IgD-negative memory B cell (primary cell): ENCODE data around the gene SESN3. TPM values are rescaled to one million over a fixed set of nuclear protein-coding genes. Genes with fewer than 3 reads are reported as not detected.
"Not testable (repeated sequence)": the region's sequence is repeated elsewhere in the genome, so short reads cannot be mapped to it uniquely, and the experiment has no call there.

Experiments
- H3K27ac Mint-ChIP-seq, 3 donors: one replicate each; pipeline ENCODE4 v1.8.0; 2020 to 2022; ENCODE audit warnings: mild to moderate bottlenecking in 3 of 3, mixed read lengths in 3 of 3, moderate library complexity in 1 of 3
- H3K27me3 Mint-ChIP-seq: one replicate; pipeline ENCODE4 v1.8.0; 2021; ENCODE audit warnings: mixed read lengths
- H3K36me3 Mint-ChIP-seq: one replicate; pipeline ENCODE4 v1.8.0; 2020; ENCODE audit warnings: mild to moderate bottlenecking, mixed read lengths
- H3K4me1 Mint-ChIP-seq, 3 donors: one replicate each; pipeline ENCODE4 v1.8.0; 2020 to 2022; ENCODE audit warnings: mixed read lengths in 3 of 3, mild to moderate bottlenecking in 1 of 3
- H3K4me3 Mint-ChIP-seq, 4 donors: one replicate each; pipeline ENCODE4 v1.8.0; 2020 to 2022; ENCODE audit warnings: mild to moderate bottlenecking in 4 of 4, mixed read lengths in 4 of 4, moderate library complexity in 3 of 4
- H3K9me3 Mint-ChIP-seq, 3 donors: one replicate each; pipeline ENCODE4 v1.8.0; 2020 to 2021; ENCODE audit warnings: mixed read lengths in 3 of 3, mild to moderate bottlenecking in 1 of 3
- polyA plus RNA-seq: library from polyadenylated mRNA; unstranded; fragments of 300-500 nt; fragmentation: Illumina TruSeq; gene quantifications from one replicate; pipeline ENCODE4 v1.2.3, GENCODE V29; 2021

The SESN3 gene
- polyA plus RNA-seq, 1 donor from 2014 or later: 2.9 TPM

DNA sequence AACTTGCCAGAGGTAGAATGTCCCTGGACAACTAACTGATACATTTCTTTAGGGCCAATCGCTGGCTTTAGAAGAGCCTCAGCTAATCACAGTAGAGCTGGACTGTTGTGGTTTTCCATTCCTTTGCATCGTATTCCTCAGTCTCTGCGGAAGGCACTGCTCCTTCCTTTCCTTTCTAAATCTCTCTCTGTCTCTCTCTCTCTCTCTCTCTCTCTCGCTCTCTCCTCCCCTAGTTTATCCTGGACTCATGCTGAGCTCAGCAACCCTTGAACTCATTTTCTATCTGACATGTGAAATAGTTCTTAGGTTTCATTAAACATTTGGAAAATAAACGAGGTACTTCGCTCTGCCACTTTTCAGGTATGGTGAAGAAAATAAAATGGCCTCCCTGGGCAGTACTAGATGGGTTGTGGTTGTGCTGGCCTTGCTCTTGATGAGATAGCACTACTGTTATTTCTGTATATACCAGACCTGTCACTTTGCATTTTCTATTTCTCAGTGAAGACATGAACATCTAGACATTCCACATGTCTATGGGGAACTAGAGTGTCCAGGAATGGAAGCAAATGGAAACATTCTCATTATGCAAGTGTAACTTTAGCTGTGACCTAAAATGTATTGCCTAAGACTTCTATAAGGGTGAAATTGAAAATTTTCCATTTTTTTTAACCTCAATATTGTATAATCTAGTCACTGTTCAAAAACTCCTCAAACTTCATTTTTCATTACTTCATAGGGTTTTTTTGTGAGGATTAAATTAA lies 12.0 kb upstream of the SESN3 start:
- H3K9me3 Mint-ChIP-seq: peaks cover 0 to 4% (median 0%) of the 10 kb centered on the region in 3 donors
- H3K36me3 Mint-ChIP-seq: no peaks in the 10 kb centered on the region
- peak overlapping the region in 1 of 3 donors; percentile 81 for H3K27ac Mint-ChIP-seq
- peaks cover 21 to 36% (median 30%) of the 10 kb centered on the region in 3 donors for H3K4me1 Mint-ChIP-seq
- H3K27me3 Mint-ChIP-seq: no peaks in the 10 kb centered on the region
- H3K4me3 Mint-ChIP-seq: peak overlapping the region in 2 of 4 donors; percentile 5 to 19

DNA sequence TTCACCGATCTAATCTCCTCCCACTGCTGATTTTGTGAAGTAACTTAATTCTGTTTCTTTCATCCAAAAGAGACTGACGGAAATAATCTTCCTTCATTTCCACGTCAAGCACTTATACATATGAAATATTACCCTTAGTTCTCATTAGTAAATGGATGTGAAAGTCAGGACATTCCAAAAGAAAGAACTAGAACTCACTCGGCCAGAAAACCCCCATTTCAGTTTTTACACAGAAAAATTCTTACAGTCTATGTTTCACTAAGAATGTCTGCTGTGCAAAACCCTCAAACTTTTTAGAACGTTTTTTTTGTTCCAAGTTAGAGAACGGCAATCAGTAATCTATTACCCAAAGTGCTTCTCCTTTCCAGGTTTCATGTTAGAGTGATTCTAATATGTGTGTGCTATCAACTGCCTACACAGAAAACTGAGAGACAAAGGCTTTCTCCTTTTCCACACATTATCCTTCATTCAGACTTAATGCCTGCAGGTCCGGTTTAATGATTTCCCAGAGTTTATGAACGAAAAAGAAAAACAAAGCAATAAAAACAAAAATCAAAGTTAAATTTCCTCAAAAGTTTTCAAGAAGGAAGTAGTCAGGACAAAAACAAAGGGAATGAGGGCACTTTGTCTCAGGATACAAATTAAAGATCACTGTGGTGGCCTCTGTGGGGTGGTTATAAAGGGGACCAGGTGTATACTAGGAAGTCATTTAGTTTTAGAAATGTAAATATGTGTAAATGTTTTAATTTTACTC lies 11.3 kb upstream of the SESN3 start:
- Mint-ChIP-seq H3K27ac (peak overlapping the region; percentile 19 to 90 (median 81)), H3K9me3 (peaks cover 0 to 4% (median 0%) of the 10 kb centered on the region in 3 donors), H3K4me3 (peak overlapping the region; percentile 13 to 68 (median 40)), H3K27me3 (no peaks in the 10 kb centered on the region), H3K4me1 (peaks cover 14 to 30% (median 24%) of the 10 kb centered on the region in 3 donors), H3K36me3 (no peaks in the 10 kb centered on the region)

DNA sequence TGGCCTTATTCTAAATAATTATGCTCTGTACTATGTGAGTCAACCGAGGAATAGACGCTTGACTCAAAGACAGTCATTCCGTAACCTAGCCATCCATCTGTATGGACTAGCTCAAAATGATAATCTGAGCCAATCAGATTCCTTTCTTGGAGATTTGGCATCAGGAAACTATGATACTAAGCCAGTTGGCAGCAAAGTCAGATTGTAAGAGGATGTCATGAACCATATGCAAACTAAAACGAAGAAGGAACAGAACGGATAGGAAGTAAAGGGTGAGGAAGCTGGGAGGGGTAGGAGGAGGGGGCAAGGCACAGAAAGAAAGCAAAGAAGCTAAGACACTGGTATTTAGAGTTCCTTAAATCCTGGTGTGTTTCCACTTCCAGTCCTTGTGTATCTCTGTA lies 10.7 kb upstream of the SESN3 start:
- peak overlapping the region; percentile 13 to 68 (median 40) for H3K4me3 Mint-ChIP-seq
- H3K4me1 Mint-ChIP-seq: peaks cover 14 to 26% (median 24%) of the 10 kb centered on the region in 3 donors
- peak overlapping the region; percentile 19 to 90 (median 81) for H3K27ac Mint-ChIP-seq
- H3K9me3 Mint-ChIP-seq: peaks cover 0 to 4% (median 0%) of the 10 kb centered on the region in 3 donors
- no peaks in the 10 kb centered on the region for H3K36me3 Mint-ChIP-seq
- no peaks in the 10 kb centered on the region for H3K27me3 Mint-ChIP-seq

DNA sequence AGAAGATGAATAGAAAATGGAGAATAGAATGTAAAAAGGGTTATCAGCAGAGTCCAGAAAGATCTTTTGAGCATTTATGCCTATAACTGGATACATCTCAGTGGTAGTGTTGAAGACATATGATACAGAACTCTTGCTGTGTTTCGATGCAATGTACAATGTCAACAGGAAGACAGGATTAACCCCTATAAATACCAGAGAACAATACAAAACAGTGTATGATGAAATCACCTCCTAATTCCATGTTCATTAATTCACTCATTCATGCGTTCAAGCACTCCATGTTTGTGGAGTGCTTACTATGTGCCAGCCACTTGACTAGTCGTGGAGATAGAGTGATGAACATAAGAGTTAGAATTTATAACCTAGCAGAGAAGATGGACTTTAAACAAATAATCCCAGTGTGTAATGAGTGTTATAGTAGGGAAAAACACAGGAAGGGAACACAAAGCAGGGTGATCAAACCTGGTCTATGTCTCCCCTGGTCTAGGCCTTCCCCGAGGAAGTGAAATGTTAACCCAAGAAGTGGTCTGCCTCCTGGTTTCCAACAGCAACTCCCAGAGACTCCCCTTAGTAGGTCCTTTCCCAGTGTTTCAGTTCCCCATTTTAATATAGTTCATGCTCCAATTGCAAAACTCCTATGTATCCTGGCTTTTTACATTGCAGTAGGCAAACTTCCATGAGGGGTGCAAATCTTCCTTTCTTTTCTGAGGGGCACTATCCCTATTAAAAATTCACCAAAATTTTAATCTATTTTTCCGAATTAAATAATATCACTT lies 9.1 kb upstream of the SESN3 start:
- Mint-ChIP-seq H3K27ac (no peak overlapping the region), H3K4me3 (no peak overlapping the region), H3K4me1 (peaks cover 17 to 24% (median 22%) of the 10 kb centered on the region in 3 donors), H3K36me3 (no peaks in the 10 kb centered on the region), H3K27me3 (no peaks in the 10 kb centered on the region), H3K9me3 (no peaks in the 10 kb centered on the region)

DNA sequence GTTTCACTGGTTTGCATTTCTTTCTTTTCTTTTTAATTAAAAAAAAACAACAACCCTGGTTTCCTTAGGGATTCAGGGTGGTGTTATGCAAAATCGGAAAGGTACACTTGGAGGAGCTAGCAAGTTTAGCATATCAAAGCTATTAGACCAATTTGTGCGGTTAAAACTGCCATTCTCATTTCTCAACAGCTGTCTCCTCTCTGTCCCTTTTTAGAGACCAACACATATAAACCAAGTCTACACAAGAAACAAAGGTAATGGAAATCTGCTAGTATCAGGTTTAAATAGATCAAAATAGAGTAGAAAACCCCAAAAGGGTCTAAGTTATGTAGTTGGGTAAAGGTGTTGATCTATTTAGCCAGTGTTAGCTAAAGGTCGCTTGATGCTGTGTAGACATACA lies 1.7 kb upstream of the SESN3 start:
- H3K4me1 Mint-ChIP-seq: peaks cover 10 to 31% (median 30%) of the 10 kb centered on the region in 3 donors
- no peaks in the 10 kb centered on the region for H3K9me3 Mint-ChIP-seq
- no peak overlapping the region for H3K4me3 Mint-ChIP-seq
- H3K27me3 Mint-ChIP-seq: no peaks in the 10 kb centered on the region
- H3K27ac Mint-ChIP-seq: no peak overlapping the region
- peaks cover 1% of the 10 kb centered on the region for H3K36me3 Mint-ChIP-seq

DNA sequence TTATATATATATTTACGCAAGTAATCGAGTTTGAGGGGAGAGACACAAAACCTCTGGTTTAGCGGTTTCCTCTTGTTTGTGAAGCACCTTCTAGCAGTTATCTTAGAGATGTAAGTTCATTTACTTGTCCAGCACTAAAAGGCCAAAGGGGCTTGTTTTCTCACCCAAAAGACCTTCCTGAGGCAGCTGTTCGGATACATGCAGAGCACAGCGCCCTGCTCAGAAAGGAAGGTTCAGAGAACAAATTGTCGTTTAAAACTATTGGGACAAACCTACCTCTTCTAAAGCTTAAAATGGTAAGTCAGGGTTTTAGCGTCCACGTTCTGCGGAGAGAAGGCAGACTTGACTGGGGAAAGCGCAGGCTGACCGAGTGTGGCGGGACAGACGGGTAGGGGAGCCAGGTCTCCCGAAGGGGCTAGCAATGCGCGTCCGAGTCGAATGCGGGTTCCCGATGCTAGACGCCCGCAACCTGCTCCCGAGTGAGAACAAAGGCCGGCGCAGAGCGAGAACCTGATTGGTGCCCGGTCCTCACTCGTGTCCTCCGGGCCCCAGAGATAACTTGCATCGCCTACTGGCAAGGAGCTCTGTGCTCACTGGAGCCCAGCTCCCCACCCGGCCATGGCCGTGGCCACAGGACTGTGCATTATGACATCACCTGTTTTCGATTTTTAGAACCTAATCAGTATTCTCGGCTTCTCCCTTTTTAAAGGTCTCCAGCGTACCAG lies 1.0 kb upstream of the SESN3 start:
- no peaks in the 10 kb centered on the region for H3K9me3 Mint-ChIP-seq
- no peak overlapping the region for H3K4me3 Mint-ChIP-seq
- H3K27me3 Mint-ChIP-seq: no peaks in the 10 kb centered on the region
- no peak overlapping the region for H3K27ac Mint-ChIP-seq
- peaks cover 10 to 37% (median 31%) of the 10 kb centered on the region in 3 donors for H3K4me1 Mint-ChIP-seq
- peaks cover 1% of the 10 kb centered on the region for H3K36me3 Mint-ChIP-seq

DNA sequence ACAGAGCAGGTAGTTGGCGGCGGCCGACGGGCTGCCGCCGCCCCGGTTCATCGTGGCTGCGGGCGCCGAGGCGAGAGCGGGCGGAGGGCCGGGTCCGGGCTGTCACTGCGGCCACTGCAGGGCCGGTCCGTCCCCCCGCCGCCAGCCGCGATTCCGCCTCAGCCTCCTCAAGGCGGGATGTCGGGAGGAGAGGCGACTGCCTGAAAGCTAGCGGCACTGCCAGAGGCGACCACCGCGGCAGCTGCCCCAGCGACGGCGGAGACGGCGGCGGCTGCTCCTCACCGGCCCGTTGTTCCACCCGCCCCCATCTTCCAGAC lies 234 bp downstream of the SESN3 start:
- Mint-ChIP-seq H3K36me3 (peaks cover 5% of the 10 kb centered on the region), H3K4me1 (peaks cover 16 to 44% (median 36%) of the 10 kb centered on the region in 3 donors), H3K9me3 (no peaks in the 10 kb centered on the region), H3K27me3 (no peaks in the 10 kb centered on the region), H3K27ac (no peak overlapping the region), H3K4me3 (no peak overlapping the region)

DNA sequence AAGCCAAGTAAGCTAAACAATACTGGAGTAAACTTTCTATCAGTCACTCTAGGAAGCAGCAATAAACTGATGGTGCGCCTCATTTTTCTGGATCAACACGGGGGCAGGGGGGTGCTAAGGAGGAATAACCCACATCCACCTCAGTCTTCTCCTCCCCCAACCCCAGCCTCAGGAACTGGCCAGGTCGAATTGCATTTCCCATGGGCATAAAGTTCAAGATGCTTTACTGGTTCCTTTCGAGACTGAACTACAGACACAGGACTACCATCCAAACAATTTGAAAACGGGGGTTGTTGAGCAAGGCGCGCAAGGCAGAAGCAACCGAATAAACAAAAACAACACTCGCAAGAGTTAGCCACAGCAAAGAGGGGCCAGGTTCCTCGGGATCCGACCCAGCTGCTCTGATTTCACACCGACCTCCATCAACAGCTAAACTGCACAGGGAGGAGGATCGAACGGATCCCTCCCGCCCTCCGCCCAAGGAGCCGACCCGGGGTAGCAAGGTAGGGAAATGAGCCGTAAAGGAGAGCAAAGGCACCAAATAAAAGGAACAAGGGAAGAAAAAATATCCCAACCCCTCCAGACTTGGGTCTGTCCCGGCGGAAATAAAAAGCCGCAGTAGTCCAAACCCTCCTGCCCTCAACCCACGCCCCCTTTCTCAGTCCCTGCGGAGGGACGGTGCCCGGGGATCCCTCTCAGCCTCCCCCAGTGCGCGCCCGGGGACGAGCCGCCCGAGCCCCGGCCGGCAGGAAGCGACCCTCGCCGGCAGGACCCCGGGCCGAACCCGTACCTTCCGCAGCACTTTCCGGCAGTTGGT lies 801 bp downstream of the SESN3 start:
- peaks cover 10% of the 10 kb centered on the region for H3K36me3 Mint-ChIP-seq
- H3K27me3 Mint-ChIP-seq: no peaks in the 10 kb centered on the region
- H3K9me3 Mint-ChIP-seq: no peaks in the 10 kb centered on the region
- peak overlapping the region; percentile 90 to 98 (median 97) for H3K27ac Mint-ChIP-seq
- H3K4me3 Mint-ChIP-seq: peak overlapping the region in 2 of 4 donors; percentile 99
- peaks cover 19 to 46% (median 41%) of the 10 kb centered on the region in 3 donors for H3K4me1 Mint-ChIP-seq

DNA sequence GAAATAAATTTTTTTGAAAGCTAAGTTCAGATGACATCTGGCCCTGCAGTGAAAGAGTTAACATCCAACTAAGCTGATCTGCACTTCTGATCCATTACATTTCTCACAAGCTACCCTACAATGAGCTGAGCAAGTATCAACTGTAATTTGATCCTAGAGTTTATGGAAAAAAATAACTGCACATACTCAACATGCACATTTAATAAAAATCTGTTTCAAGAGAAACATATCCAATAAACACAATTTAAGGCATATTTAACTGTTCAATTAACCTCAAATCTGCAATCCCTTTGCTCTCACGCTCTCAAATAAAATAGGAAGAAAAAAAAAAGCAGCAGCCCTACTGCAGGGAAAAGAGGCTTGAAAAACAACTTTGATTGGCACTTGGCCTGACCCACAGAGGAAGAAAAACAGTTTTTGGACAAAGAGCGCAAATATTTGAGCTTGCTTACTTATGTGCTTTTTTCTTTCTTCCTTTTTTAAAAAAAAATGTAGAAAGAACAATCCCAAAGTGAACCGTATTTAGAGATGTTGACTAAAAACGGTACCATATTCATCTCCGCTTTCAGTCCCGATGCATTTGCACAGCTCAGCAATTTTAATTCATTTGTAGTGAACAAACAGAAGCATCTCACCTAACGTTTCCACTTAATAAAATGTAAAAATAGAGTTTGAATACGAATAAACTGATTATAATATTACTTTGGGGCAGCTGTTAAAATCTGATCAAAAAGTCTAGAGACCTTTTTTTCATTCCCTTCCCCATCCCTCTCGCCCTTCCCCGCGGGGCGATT lies 1.6 kb downstream of the SESN3 start:
- Mint-ChIP-seq H3K27ac (peak overlapping the region; percentile 90 to 98 (median 97)), H3K4me1 (peaks cover 27 to 46% (median 42%) of the 10 kb centered on the region in 3 donors), H3K36me3 (peaks cover 16% of the 10 kb centered on the region), H3K9me3 (no peaks in the 10 kb centered on the region), H3K27me3 (no peaks in the 10 kb centered on the region), H3K4me3 (peak overlapping the region in 2 of 4 donors; percentile 99)

DNA sequence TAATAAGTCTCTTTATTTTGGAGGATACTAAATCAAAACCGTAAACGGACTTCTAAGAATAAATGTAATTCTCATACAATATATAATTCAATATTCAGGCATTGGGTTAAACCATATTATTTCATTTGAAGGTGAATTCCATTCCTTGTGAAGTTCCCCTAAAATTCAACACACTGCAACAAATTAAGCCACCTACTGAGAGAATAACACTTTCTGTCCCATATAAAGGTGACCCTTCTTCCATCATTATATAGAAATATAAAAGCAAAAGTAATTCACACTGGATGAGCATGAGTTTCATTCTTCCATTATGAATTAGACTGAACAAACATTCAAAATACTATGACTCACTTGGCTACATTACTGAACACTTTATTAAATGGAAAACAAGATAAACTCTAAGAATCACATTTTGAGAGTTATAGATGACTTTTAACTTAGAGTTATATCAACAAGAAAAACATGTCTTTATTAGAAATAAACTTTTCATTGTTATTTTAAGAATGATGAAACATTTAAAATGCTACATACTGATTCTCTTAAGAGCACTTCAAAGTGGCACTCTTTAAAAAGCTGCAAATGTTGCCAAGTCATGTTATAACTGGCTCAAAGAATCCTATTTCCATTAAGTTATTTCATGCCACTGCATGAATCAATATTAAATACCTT lies 2.8 kb downstream of the SESN3 start:
- peak overlapping the region in 1 of 3 donors; percentile 30 for H3K27ac Mint-ChIP-seq
- H3K4me3 Mint-ChIP-seq: peak overlapping the region in 3 of 4 donors; percentile 67 to 99 (median 83)
- peaks cover 35 to 47% (median 42%) of the 10 kb centered on the region in 3 donors for H3K4me1 Mint-ChIP-seq
- no peaks in the 10 kb centered on the region for H3K9me3 Mint-ChIP-seq
- no peaks in the 10 kb centered on the region for H3K27me3 Mint-ChIP-seq
- H3K36me3 Mint-ChIP-seq: peaks cover 16% of the 10 kb centered on the region

DNA sequence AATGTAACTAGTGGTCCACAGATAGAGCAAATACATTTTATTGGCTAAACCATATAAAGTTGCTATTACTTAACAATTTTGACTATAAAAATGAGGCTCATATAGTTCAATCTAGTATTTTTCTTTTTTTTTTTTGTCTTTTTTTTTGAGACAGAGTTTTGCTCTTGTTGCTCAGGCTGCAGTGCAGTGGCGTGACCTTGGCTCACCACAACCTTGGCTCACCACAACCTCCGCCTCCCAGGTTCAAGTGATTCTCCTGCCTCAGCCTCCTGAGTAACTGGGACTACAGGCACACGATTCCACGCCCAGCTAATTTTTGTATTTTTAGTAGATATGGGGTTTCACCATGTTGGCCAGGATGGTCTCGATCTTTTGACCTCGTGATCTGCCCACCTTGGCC lies 3.9 kb downstream of the SESN3 start:
- H3K36me3 Mint-ChIP-seq: peaks cover 16% of the 10 kb centered on the region
- peak overlapping the region in 2 of 3 donors; percentile 16 to 53 for H3K27ac Mint-ChIP-seq
- H3K9me3 Mint-ChIP-seq, H3K27me3 Mint-ChIP-seq: not testable (repeated sequence)
- H3K4me3 Mint-ChIP-seq: peak overlapping the region in 2 of 4 donors; percentile 66 to 80
- peaks cover 39 to 45% (median 39%) of the 10 kb centered on the region in 3 donors for H3K4me1 Mint-ChIP-seq

DNA sequence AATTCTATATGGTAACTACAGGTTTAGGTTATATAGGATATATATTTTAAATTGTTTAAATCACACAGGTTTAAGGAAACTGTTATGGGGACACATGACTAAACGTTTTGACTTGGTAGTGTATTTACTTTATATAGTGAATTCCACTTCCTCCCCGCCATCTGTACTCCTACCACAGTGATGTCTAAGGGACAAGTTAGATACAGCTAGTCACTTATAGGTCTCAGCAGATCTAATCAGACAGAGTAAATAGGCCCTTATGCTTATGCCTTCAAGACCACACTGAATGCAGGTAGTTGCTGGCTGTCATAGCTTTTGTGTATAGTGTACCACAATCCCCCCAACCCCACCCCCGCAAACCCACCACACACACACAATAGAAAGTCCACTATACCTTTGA lies 8.2 kb downstream of the SESN3 start:
- Mint-ChIP-seq H3K4me3 (peak overlapping the region in 2 of 4 donors; percentile 2 to 54), H3K27ac (peak overlapping the region in 1 of 3 donors; percentile 63), H3K27me3 (no peaks in the 10 kb centered on the region), H3K36me3 (peaks cover 17% of the 10 kb centered on the region), H3K9me3 (no peaks in the 10 kb centered on the region), H3K4me1 (peaks cover 31 to 42% (median 41%) of the 10 kb centered on the region in 3 donors)
